ENCODE measurements around the gene HOXA4.

HOXA4 gene

GRCh38 chr7:27146491-27147198, 16.1 kb upstream of the HOXA4 start:
- DNase-seq, result no peak

- DNase-seq, result no peak
Observed at GRCh38 chr7:27145914-27146412, 15.4 kb upstream of the HOXA4 start.

- DNase-seq, result no peak
Observed at GRCh38 chr7:27145165-27145913, 14.8 kb upstream of the HOXA4 start.

- DNase-seq, result no peak
Observed at GRCh38 chr7:27144781-27145164, 14.2 kb upstream of the HOXA4 start.

GRCh38 chr7:27143950-27144780, 13.6 kb upstream of the HOXA4 start:
- no peak for DNase-seq

- DNase-seq, result no peak
Observed at GRCh38 chr7:27143023-27143949, 12.7 kb upstream of the HOXA4 start, which contains the start of gene HOXA5. TSS of gene HOXA5 (minus strand) at chr7:27143681. CDS start at chr7:27143607, 74 bp downstream.

GRCh38 chr7:27142580-27143022, 12.0 kb upstream of the HOXA4 start:
- no peak for DNase-seq

- no peak for DNase-seq
Observed at GRCh38 chr7:27141923-27142579, 11.5 kb upstream of the HOXA4 start.

GRCh38 chr7:27141137-27141922, 10.8 kb upstream of the HOXA4 start:
- no peak for DNase-seq

- no peak for DNase-seq
Observed at GRCh38 chr7:27140126-27140857, 9.7 kb upstream of the HOXA4 start.

- no peak for DNase-seq
Observed at GRCh38 chr7:27139334-27140125, 9.0 kb upstream of the HOXA4 start.

GRCh38 chr7:27138985-27139333, 8.4 kb upstream of the HOXA4 start:
- DNase-seq, result no peak

GRCh38 chr7:27138472-27138871, 7.9 kb upstream of the HOXA4 start:
- no peak for DNase-seq

- no peak for DNase-seq
Observed at GRCh38 chr7:27137640-27138315, 7.2 kb upstream of the HOXA4 start.

- no peak for DNase-seq
Observed at GRCh38 chr7:27134392-27134791, 3.8 kb upstream of the HOXA4 start.

GRCh38 chr7:27133409-27134231, 3.1 kb upstream of the HOXA4 start:
- no peak for DNase-seq

- DNase-seq, result no peak
Observed at GRCh38 chr7:27132978-27133377, 2.4 kb upstream of the HOXA4 start.

- DNase-seq, result no peak
Observed at GRCh38 chr7:27132214-27132613, 1.7 kb upstream of the HOXA4 start.

Measured in activated naive CD4-positive, alpha-beta T cell (primary cell).